ENCODE measurements around the gene ALKBH2.

The ALKBH2 gene

DNA sequence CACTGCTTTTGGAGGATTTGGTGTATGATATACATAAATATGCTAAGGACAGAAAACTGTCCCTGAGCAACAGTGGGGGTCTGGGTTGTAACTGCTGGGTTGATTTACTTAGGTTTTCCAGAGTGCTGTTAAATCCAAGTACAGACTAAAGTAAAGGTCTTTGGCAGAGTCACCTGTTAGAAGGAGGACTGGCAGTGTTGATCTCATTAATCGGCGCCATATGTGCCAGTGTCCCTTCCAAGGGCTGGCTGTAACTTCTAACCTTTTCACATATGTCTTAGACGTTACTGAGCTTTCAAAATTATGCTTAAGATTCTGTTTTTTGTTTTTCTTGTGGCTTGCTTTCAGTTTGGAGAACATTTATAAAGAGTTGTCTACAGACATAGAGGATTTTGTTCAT, 9.2 kb upstream of the ALKBH2 start:
- no peak for DNase-seq
- TF ChIP-seq GATA1 (IDR thresholded peaks at IDR 0.05; ENCODE audit: low read depth, low read length) = no peak
- TF ChIP-seq POLR2A (IDR thresholded peaks at IDR 0.05; ENCODE audit: low read length) = no peak

DNA sequence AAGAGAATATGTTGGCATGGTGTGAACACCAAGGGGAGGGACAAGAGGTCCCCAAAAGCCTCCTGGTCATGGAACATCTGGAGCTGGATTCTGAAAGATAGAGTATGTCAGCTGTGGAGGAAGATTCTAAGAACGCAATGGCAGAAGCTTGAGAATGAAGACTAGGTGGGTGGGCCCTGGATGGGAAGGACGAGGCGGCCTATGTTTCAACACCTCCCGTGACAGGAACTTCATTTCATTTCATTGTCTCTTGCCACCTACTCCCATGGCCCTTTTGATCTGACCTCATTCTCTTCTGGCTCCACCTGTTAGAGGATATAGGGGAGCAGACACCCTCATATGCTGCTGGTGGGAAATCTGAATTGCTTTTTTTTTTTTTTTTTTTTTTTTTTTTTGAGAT, 7.5 kb upstream of the ALKBH2 start:
- no peak for DNase-seq

DNA sequence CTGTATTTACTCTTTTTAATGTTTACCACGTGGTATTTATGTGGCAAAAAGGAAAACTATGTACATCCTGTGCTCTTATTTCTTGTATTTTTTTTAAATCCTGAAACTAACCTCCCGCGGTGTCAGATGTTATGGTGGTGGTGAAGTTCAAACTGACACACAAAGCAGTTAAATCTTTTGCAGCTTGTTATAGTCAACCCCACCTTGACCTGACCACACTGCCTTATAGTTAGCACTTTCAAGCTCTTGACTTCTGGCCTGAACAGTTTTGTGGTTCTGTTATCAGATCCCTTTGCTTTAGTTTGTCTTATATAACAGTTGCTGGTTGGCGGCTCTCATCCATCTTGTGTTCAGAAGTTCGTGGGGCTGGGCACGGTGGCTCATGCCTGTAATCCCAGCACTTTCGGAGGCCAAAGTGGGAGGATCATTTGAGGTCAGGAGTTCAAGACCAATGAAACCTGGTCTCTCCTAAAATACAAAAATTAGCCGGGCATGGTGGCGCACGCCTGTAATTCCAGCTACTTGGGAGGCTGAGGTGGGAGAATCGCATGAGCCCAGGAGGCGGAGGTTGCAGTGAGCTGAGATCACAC, 6.3 kb upstream of the ALKBH2 start:
- no peak for TF ChIP-seq GATA1 (IDR thresholded peaks at IDR 0.05; ENCODE audit: low read depth, low read length)
- no peak for DNase-seq

More for the DNA sequence above, 7.5 kb upstream of the ALKBH2 start:
- TF ChIP-seq POLR2A (IDR thresholded peaks at IDR 0.05; ENCODE audit: low read length) (no peak), GATA1 (IDR thresholded peaks at IDR 0.05; ENCODE audit: low read depth, low read length) (no peak)

DNA sequence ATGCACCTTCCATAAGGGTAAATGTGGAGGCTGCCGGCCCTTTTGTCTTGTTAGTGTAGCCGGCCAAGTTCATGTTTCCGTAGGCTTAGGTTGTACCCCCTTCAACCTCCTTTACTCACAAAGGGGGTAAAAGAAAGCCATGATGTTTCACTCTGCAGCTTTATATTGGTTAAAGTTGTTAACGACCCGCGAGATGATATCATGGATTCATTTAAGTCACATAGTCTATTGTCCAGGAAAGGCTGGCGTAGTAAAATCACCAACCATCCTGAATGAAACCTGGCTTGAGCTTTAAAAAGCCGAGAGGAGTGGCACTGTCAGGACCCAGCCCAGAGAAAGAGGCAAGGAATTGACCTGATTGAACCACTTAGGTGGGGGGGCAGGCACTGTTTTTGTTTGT, 5.4 kb upstream of the ALKBH2 start:
- DNase-seq = no peak
- no peak for TF ChIP-seq POLR2A (IDR thresholded peaks at IDR 0.05; ENCODE audit: low read length)
- TF ChIP-seq GATA1 (IDR thresholded peaks at IDR 0.05; ENCODE audit: low read depth, low read length) = no peak

DNA sequence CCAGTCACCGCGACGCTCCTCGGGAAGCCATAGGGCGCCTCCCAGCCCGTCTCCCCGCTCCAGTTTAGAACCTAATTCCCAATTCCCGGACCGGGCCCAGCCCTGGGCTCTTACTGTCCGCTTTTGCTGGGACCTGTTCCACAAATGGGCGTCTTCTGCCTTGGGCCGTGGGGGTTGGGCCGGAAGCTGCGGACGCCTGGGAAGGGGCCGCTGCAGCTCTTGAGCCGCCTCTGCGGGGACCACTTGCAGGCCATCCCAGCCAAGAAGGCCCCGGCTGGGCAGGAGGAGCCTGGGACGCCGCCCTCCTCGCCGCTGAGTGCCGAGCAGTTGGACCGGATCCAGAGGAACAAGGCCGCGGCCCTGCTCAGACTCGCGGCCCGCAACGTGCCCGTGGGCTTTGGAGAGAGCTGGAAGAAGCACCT, 4.9 kb upstream of the ALKBH2 start:
- DNase-seq = peak; percentile 75 to 79
- no peak for TF ChIP-seq POLR2A (IDR thresholded peaks at IDR 0.05; ENCODE audit: low read length)
- no peak for TF ChIP-seq GATA1 (IDR thresholded peaks at IDR 0.05; ENCODE audit: low read depth, low read length)

DNA sequence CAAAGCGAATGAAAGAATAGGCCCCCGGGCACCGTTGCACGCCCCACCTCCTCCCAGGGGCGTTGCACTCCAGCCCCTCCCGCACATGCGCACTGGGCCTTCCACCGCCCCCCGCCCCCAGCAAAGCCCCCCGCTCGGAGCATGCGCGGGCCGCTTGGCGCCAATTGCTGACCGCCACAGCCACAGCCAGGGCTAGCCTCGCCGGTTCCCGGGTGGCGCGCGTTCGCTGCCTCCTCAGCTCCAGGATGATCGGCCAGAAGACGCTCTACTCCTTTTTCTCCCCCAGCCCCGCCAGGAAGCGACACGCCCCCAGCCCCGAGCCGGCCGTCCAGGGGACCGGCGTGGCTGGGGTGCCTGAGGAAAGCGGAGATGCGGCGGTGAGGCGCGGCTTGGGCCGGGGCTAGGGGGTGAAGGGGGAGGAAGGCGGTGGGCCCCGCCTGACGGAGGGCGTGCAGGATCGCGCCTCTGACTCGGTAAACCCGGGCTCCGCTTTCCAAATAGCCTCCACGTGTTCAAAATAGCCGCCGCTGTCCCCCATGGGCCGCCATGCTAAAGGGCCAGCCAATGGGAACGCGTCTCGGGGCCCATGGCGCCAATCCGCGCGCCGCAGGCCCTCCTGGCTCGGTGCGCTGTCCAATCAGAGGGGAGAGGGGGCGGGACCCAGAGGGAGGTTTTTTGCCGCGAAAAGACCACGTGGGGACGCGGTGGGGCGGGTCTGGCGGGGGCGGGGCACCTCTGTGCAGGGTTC, 4.3 kb upstream of the ALKBH2 start, which contains the start of gene UNG:
Gene UNG (plus strand): TSS at position 163 of the 748 bp plus-strand sequence. CDS start 83 bp downstream, at position 246.
- DNase-seq = peak; percentile 95 to 97
- TF ChIP-seq POLR2A (IDR thresholded peaks at IDR 0.05; ENCODE audit: low read length) (no peak), GATA1 (IDR thresholded peaks at IDR 0.05; ENCODE audit: low read depth, low read length) (no peak)

DNA sequence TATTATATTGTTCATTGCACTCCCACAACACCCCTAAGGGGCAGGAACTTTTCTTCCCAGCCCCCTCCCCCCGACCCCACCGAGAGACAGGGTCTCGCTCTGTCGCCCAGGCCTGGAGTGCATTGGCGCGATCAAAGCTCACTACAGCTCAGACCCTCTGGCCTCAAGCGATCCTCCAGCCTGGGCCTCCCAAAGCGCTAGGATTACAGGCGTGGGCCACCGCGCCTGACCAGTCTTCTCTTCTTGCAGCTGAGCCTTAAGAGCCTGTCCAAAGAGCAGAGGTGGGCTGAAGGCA, 3.8 kb upstream of the ALKBH2 start:
- DNase-seq = no peak
- no peak for TF ChIP-seq GATA1 (IDR thresholded peaks at IDR 0.05; ENCODE audit: low read depth, low read length)
- no peak for TF ChIP-seq POLR2A (IDR thresholded peaks at IDR 0.05; ENCODE audit: low read length)

DNA sequence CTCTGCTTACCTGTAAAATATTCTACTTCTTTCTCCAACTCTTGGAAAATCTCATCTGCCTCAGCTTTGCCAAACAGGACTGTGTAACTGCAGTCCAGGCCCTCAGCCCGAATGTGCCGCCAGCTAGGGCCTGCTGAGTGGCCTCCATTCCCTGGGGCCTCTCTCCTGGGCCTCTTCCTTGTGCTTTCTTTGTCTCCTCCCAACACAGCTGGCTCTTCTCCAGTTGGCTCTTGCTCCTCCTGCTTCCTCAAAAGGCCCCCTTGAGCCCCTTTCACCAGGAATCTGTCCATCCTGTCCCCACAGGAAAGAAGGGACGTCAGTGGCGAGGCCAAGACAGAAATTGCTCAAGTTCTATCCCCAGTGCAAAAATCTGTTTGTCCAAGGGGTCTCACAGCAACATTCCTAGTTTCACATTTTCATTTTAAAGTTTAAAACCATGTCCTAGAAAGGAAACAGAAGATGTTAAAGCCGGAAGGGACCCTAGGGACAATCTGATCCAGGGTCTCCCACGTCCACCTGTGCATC, 713 bp downstream of the ALKBH2 start:
- peak; percentile 15 to 24 for DNase-seq
- TF ChIP-seq GATA1 (IDR thresholded peaks at IDR 0.05; ENCODE audit: low read depth, low read length) (no peak), POLR2A (IDR thresholded peaks at IDR 0.05; ENCODE audit: low read length) (no peak)

DNA sequence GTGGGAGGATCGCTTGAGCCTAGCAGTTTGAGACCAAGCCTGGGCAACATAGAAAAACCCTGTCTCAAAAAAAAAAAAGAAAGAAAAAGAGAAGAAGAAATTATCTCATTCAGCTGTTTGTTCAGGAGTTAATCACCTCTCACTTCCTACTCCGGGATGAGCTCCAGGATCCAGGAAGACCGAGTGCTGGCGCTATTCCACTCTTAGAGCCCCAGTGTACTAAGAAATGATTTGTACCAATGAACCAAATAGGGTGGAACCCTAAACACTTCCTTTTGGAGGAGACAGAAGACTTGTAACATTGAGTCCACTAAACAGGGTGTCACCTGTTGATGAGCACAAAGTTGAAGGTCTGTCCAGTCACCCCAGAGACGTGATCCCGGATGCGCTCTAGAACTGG, 3.6 kb downstream of the ALKBH2 start:
- DNase-seq = no peak
- TF ChIP-seq GATA1 (IDR thresholded peaks at IDR 0.05; ENCODE audit: low read depth, low read length) (no peak), POLR2A (IDR thresholded peaks at IDR 0.05; ENCODE audit: low read length) (no peak)

DNA sequence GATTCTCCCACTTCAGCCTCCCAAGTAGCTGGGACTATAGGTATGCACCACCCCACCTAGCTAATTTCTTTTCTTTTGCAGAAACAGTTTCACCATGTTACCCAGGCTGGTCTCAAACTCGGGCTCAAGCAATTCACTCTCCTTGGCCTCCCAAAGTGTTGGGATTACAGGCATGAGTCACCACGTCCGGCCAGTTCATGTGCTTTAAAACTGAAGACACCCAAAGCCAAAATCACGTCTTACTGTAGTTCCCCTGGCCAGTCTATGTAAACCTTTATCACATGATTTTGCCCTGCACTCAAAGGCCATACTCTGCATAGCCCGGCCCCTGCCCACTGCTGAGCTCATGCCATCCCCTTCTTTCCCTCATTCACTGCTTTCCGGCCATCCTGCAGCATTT, 4.5 kb downstream of the ALKBH2 start:
- TF ChIP-seq GATA1 (IDR thresholded peaks at IDR 0.05; ENCODE audit: low read depth, low read length) (no peak), POLR2A (IDR thresholded peaks at IDR 0.05; ENCODE audit: low read length) (no peak)
- no peak for DNase-seq

DNA sequence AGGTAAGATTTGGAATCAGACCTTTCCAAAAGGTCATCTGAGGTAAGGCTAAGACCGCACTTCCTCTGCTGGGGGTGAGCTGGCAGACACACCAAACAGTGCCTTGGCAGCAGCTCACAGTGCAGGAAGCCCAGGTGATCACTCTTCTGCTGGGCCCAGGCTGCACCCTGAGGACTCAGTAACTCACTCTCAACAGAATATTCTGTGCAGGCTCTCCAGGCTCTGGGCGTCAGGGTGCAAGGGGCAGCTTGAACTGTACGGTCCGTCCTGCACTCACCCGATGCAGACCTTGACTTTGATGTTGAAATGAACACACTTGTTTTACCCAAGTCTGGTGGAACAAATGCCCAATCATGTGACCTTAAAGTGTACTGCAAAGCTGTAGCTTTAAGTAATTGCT, 6.0 kb downstream of the ALKBH2 start:
- TF ChIP-seq POLR2A (IDR thresholded peaks at IDR 0.05; ENCODE audit: low read length) = no peak
- TF ChIP-seq GATA1 (IDR thresholded peaks at IDR 0.05; ENCODE audit: low read depth, low read length) = no peak

DNA sequence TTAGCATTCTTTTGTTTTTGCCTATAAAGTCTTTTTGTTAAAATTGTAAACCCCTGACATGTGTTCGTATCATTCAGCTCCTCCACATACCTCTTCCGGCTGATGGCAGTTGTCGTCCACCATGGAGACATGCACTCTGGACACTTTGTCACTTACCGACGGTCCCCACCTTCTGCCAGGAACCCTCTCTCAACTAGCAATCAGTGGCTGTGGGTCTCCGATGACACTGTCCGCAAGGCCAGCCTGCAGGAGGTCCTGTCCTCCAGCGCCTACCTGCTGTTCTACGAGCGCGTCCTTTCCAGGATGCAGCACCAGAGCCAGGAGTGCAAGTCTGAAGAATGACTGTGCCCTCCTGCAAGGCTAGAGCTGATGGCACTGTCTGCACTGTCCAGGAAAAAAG, 7.7 kb downstream of the ALKBH2 start:
- no peak for TF ChIP-seq POLR2A (IDR thresholded peaks at IDR 0.05; ENCODE audit: low read length)
- TF ChIP-seq GATA1 (IDR thresholded peaks at IDR 0.05; ENCODE audit: low read depth, low read length) = no peak
- no peak for DNase-seq

More for the DNA sequence above, 6.0 kb downstream of the ALKBH2 start:
- DNase-seq = no peak

DNA sequence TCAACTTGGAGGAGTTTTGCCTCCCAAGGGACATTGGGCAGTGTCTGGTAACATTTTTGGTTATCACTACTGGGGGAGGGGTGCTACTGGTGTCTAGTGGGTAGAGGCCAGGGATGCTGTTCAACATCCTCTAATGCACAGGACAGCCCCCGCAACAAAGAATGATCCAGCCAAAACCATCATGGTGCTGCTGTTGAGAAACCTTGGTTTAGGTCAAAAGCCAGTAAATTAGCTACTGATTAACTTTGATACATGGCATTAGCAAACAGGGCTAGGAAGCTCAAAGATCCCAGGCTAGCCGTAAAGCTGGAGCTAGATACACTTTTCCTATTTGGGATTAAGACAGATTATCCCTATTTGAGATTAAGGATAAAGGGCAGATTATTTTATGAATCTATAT, 8.8 kb downstream of the ALKBH2 start:
- DNase-seq = no peak
- no peak for TF ChIP-seq POLR2A (IDR thresholded peaks at IDR 0.05; ENCODE audit: low read length)
- no peak for TF ChIP-seq GATA1 (IDR thresholded peaks at IDR 0.05; ENCODE audit: low read depth, low read length)

DNA sequence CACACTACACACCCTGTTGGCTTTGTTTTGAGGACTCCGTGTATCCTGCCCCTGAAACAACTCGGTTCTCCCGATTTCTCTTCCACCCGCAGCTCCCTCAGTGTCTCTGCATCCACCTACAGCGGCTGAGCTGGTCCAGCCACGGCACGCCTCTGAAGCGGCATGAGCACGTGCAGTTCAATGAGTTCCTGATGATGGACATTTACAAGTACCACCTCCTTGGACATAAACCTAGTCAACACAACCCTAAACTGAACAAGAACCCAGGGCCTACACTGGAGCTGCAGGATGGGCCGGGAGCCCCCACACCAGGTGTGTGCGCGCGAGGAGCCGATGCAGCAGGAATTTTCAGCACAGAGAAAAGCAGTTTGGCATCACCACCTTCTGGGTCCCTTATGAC, 10.5 kb downstream of the ALKBH2 start:
- no peak for DNase-seq
- no peak for TF ChIP-seq POLR2A (IDR thresholded peaks at IDR 0.05; ENCODE audit: low read length)
- no peak for TF ChIP-seq GATA1 (IDR thresholded peaks at IDR 0.05; ENCODE audit: low read depth, low read length)

DNA sequence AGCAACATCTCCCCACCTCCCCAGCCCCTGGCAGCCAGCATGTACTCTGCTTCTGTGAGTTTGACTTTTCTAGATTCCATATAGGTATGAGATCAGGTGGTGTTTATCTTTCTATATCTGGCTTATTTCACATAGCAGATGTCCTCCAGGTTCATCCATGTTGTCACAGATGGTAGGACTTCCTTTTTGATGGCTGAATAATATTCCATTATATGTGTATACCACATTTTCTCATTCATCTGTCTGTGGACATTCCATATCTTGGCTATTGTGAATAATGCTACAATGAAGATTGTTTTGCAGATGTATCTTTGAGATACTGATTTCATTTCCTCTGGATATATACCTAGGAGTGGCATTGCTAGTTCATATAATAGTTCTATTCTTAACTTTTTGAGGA, 18.4 kb downstream of the ALKBH2 start:
- no peak for TF ChIP-seq GATA1 (IDR thresholded peaks at IDR 0.05; ENCODE audit: low read depth, low read length)
- TF ChIP-seq POLR2A (IDR thresholded peaks at IDR 0.05; ENCODE audit: low read length) = no peak
- DNase-seq = no peak
